Prostate gland (tissue), 2 donors: ENCODE data around the gene MARCHF4.

ENCODE experiments used
- POLR2A ChIP-seq: fragments of 450-650 bp; IDR thresholded peaks from one replicate; pipeline ENCODE4 v1.6.1; 2016; ENCODE audit warnings: antibody characterized with exemption, mild to moderate bottlenecking
- POLR2AphosphoS5 ChIP-seq: sonication (generic); formaldehyde crosslinking; IDR thresholded peaks from one replicate; pipeline ENCODE4 v1.6.1; 2017; ENCODE audit warnings: antibody characterized with exemption
- TF ChIP-seq, protein P1 (sequence below), 4 experiments: fragments of 200-600 bp in 2 of 4; fragments of 450-650 bp in 2 of 4; sonication (generic) in 2 of 4; IDR thresholded peaks; 1 replicate in 3 of 4; 2 replicates in 1 of 4; pipeline ENCODE4 v1.5.1; 2016 to 2019; ENCODE audit warnings: antibody characterized with exemption in 4 of 4, mild to moderate bottlenecking in 2 of 4, moderate library complexity in 2 of 4

DNA sequence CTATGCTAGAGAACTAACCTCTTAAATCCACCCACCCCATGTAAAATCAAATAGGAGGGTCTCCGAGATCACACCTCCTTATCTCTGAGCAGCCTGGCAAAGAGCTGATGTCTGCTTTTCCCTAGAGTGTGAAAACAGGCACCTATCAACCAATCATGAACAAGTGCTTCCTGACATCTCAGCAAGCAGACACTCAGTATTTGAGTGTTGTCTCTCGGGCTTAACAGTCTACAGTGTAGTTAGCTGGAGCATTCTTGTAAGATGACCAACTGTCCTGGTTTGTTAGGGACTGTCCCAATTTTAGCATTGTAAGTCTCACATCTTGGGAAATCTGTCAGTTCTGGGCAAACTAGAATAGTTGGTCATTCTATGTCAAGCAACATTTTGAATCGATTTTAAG lies 26.4 kb downstream of the MARCHF4 start:
- TF ChIP-seq, protein P1, sequence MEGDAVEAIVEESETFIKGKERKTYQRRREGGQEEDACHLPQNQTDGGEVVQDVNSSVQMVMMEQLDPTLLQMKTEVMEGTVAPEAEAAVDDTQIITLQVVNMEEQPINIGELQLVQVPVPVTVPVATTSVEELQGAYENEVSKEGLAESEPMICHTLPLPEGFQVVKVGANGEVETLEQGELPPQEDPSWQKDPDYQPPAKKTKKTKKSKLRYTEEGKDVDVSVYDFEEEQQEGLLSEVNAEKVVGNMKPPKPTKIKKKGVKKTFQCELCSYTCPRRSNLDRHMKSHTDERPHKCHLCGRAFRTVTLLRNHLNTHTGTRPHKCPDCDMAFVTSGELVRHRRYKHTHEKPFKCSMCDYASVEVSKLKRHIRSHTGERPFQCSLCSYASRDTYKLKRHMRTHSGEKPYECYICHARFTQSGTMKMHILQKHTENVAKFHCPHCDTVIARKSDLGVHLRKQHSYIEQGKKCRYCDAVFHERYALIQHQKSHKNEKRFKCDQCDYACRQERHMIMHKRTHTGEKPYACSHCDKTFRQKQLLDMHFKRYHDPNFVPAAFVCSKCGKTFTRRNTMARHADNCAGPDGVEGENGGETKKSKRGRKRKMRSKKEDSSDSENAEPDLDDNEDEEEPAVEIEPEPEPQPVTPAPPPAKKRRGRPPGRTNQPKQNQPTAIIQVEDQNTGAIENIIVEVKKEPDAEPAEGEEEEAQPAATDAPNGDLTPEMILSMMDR (IDR thresholded peaks at IDR 0.05), result no peak
- TF ChIP-seq POLR2A (no peak), POLR2AphosphoS5 (no peak)
